ENCODE results near the gene AHNAK.
A peak's percentile ranks its signal among the peaks of the same experiment; 100 is the strongest.
"Not testable (repeated sequence)": the region's sequence is repeated elsewhere in the genome, so short reads cannot be mapped to it uniquely, and the experiment has no call there.

AHNAK gene

DNA sequence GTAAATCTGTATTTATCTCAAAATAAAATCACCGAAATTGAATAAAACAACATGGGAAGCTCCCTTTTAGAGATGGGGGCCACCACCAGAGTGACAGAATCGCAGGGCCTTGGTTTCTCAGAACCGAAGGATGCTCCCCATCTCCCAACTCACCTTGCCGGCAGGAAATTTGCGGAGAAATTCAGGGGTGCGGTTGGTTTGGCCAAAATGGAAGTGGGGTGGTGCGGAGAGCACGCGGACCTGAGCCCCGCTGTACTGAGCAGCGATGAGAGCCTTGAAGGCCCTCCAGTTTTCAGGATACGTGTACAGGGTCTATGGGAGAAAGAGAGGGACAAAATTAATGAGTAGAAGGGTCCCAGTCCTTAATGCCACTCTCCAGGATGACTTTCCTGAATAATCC, 25.8 kb upstream of the AHNAK start:
- DNase-seq (ENCODE audit: low read depth in 2 of 2) = no peak
- peak overlapping the region; percentile 95 for H3K4me3 ChIP-seq (replicated peaks in 1 of 2; ENCODE audit: low read depth in 2 of 2, low read length in 2 of 2)
- TF ChIP-seq, protein P1, sequence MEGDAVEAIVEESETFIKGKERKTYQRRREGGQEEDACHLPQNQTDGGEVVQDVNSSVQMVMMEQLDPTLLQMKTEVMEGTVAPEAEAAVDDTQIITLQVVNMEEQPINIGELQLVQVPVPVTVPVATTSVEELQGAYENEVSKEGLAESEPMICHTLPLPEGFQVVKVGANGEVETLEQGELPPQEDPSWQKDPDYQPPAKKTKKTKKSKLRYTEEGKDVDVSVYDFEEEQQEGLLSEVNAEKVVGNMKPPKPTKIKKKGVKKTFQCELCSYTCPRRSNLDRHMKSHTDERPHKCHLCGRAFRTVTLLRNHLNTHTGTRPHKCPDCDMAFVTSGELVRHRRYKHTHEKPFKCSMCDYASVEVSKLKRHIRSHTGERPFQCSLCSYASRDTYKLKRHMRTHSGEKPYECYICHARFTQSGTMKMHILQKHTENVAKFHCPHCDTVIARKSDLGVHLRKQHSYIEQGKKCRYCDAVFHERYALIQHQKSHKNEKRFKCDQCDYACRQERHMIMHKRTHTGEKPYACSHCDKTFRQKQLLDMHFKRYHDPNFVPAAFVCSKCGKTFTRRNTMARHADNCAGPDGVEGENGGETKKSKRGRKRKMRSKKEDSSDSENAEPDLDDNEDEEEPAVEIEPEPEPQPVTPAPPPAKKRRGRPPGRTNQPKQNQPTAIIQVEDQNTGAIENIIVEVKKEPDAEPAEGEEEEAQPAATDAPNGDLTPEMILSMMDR (IDR thresholded peaks at IDR 0.05; ENCODE audit: low read depth, low read length) = no peak

DNA sequence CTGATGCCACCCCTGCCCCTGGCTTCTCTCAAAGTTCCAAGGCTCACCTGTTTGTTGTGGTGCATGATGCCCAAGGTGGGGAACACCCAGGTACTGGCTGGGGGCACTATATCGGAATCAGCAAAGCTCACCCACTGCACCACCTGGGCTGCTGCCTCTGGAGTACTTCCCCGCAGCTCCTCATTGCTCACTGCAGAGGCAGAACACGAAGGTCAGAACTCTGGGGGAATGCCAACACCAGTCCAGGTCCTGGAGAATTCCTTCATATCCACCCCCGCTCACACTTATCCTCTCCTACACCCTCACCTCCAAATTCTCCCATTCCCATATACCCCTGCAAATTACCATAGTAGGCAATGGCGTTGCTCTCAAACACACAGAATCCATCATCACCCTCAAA, 24.9 kb upstream of the AHNAK start:
- H3K4me3 ChIP-seq (replicated peaks in 1 of 2; ENCODE audit: low read depth in 2 of 2, low read length in 2 of 2); DNase-seq (ENCODE audit: low read depth in 2 of 2): not testable (repeated sequence)

DNA sequence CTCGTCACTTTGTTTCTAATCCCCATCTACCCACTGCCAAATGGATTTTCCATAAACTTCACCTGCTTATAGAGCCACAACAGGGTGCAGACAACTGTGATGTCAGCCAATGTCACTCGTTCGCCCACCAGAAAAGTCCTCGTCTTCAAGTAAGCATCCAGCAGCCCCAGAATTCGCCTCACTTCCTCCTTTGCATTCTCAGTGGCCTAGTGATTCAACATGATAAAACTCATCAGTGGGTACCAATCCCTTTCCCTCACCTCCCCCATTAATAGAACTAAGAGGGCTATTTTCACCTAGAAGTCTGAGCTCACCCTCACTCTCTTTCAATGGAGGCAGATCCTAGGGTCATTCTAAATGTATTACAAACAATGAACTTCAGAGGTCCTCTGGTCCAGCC, 24.3 kb upstream of the AHNAK start:
- not testable (repeated sequence) for DNase-seq (ENCODE audit: low read depth in 2 of 2); H3K4me3 ChIP-seq (replicated peaks in 1 of 2; ENCODE audit: low read depth in 2 of 2, low read length in 2 of 2)

DNA sequence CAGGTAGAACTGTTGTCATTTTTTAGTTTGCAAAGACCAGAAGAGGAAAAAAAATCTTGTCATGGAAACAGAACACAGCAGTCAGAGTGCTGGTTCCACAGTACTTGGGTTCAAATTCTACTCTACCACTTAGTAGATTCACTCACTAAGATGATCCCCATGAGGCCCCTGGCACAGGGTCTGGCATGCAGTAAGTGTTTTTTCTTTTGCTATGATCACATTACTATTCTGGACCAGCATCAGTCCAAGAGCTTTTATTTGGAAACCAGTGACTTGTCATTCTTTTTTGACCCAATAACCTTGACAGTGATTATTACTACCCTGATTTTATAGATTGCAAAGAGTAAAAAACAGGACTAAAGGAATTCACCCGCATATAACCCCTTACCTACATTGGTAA, 23.0 kb upstream of the AHNAK start:
- no peak for DNase-seq (ENCODE audit: low read depth in 2 of 2)
- no peak overlapping the region for H3K4me3 ChIP-seq (replicated peaks in 1 of 2; ENCODE audit: low read depth in 2 of 2, low read length in 2 of 2)
- TF ChIP-seq, protein P1 (IDR thresholded peaks at IDR 0.05; ENCODE audit: low read depth, low read length) = no peak

DNA sequence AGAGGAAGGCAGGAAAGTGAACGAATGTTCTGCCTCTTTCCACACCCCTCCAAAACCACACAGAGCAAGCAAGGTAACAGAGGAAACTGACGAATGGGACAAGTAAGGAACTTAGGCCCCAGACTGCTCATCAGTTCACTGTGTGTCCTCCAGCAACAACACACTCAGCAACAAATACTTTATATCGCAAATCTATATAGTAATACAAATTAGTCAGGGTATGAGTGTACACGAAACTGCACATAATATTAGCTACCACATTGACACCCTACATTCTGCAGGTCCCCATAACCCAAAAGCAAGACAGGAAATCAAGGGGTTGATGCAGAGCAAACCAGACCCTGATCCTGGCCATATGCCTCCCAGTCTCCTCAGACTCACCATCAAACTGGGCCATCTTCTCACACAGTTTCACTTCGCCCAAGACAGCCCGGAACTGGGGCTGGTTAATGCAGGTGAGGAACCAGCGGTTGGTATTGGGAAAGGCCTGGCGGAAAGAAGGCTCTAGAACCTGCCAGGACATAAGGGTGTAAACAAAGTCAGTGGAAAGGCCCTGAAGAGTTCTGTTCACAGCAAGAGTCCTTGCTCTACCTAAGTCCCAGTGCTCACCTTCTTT, 20.5 kb upstream of the AHNAK start:
- TF ChIP-seq, protein P1 (IDR thresholded peaks at IDR 0.05; ENCODE audit: low read depth, low read length) = no peak
- no peak overlapping the region for H3K4me3 ChIP-seq (replicated peaks in 1 of 2; ENCODE audit: low read depth in 2 of 2, low read length in 2 of 2)
- DNase-seq (ENCODE audit: low read depth in 2 of 2) = no peak

DNA sequence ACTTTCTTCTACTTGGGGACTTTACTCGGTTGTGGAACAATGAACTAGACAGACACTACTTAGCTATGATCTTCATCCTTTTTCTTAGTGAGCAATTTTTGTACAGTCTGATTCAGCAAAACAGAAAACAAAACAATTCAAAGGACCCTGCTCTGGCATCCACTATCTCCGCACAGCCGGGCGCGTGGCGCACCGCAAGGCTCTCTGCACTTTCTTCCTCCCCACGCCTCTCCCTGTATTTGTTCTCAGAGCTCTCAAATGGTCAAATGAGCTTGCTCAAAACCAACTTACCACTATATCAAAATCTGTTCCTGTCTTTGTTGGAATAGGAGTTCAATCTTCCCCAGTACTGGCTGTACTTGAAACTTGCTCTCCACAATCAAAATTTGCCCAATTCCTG, 19.6 kb upstream of the AHNAK start:
- no peak overlapping the region for H3K4me3 ChIP-seq (replicated peaks in 1 of 2; ENCODE audit: low read depth in 2 of 2, low read length in 2 of 2)
- DNase-seq (ENCODE audit: low read depth in 2 of 2) = no peak
- TF ChIP-seq, protein P1 (IDR thresholded peaks at IDR 0.05; ENCODE audit: low read depth, low read length) = no peak

DNA sequence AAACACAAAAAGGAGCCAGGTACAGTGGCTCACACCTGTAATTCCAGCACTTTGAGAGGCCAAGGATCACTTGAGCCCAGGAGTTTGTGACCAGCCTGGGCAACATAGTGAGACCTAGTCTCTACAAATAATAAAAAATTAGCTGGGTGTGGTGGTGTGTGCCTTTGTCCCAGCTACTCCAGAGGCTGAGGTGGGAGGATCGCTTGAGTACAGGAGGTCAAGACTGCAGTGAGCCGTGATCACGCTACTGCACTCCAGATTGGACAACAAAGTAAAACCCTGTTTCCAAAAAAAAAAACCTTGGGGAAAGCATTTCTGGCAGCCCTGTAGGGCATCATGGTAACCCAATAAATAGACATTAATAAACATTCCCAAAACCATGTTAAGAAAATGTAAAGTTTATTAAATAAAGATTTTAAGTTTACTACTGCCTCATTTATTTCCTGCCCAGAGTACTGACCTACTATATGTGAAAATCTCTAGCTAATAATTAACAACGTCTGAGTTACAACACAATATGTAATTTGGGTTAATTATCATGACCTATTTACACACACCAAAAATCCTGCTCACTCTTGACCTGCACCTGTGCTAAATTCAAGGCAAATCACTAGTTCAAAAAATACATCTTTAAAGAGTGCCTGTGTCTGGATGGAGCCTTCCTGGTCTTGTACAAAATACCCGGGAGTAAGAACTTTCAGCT, 18.6 kb upstream of the AHNAK start:
- DNase-seq (ENCODE audit: low read depth in 2 of 2) = no peak
- no peak overlapping the region for H3K4me3 ChIP-seq (replicated peaks in 1 of 2; ENCODE audit: low read depth in 2 of 2, low read length in 2 of 2)
- TF ChIP-seq, protein P1 (IDR thresholded peaks at IDR 0.05; ENCODE audit: low read depth, low read length) = no peak

DNA sequence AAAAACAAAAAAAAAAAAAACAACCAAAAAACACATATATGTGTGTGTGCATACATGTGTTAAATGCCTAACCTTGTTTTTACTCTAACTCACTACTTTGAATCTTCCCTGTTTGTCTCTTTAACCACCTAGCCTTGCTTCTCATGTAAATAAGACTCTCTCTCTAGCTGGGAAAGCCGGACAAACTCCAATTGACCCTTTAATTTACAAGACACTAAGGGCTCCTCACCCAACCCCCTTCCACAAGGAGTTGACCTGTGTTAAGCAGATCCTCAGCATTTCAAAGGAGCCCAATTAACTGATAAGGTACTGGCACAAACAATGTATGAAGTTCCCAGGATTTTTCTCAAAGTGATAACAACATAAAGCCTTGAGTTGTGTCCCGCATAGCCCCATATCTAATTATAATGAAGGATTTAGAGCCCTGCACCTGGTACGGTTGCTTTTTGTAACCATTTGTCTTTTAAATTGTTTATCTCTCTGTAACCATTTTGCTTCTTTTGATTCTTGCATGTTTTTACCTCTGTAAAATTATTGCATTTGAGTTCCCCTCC, 15.1 kb upstream of the AHNAK start:
- not testable (repeated sequence) for H3K4me3 ChIP-seq (replicated peaks in 1 of 2; ENCODE audit: low read depth in 2 of 2, low read length in 2 of 2); DNase-seq (ENCODE audit: low read depth in 2 of 2)
